ENCODE measurements around the gene ZNF160. TPM values are rescaled to one million over a fixed set of nuclear protein-coding genes. Genes with fewer than 3 reads are reported as not detected.
A peak's percentile ranks its signal among the peaks of the same experiment; 100 is the strongest.
"Not testable (repeated sequence)": the region's sequence is repeated elsewhere in the genome, so short reads cannot be mapped to it uniquely, and the experiment has no call there.

Gene ZNF160
- total and polyA plus RNA-seq, 2 donors (not counting 1 experiment from before 2014, with no cell fraction given) = 21.0 to 28.9 TPM

DNA sequence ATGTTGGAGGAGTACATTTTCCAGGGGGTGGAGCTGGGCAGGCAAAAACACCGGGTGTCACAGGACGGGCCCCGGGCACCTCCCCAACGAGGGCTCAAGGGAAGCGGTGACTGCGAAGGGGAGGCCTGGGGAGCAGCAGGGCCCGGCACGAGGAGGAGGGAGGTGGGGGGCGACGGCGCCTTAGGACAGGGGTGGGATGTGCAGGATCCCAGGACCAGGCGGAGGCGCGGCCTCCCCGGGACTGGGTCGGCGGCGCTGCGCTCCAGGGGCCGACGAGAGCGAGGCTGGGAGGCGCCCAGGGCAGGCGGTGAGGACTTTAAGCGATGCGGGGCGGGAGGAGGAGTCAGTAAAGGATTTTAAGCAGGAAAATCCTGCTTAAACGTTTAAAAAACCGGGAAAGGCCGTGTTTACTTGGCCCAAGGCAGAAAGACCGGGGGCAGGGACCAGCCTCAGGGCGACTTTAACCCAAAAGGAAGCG is 427 bp downstream of the ZNF160 start:
- Histone ChIP-seq H3K4me3 (replicated peaks in 1 of 4; ENCODE audit: control extremely low read depth in 1 of 4, insufficient read depth in 1 of 4, low read depth in 3 of 4, low read length in 4 of 4) (peak overlapping the region; percentile 80 to 99 (median 94)), H3K79me2 (ENCODE audit: control insufficient read depth, insufficient read depth, low read length) (peaks cover 27% of the 10 kb centered on the region), H4K20me1 (ENCODE audit: control insufficient read depth, extremely low read depth, insufficient read depth, low read length) (no peaks in the 10 kb centered on the region), H3K27ac (ENCODE audit: insufficient read depth, low read length) (peak overlapping the region; percentile 97), H3K9ac (ENCODE audit: insufficient read depth, low read length) (peak overlapping the region; percentile 92), H3K4me1 (ENCODE audit: control insufficient read depth, extremely low read depth, insufficient read depth, low read length) (no peaks in the 10 kb centered on the region), H3K36me3 (ENCODE audit: control insufficient read depth, insufficient read depth, low read length) (no peaks in the 10 kb centered on the region), H2AFZ (ENCODE audit: low read length) (peak overlapping the region; percentile 91), H3K4me2 (ENCODE audit: extremely low read depth, insufficient read depth, low read length) (peak overlapping the region; percentile 96), H3K27me3 (ENCODE audit: control insufficient read depth, insufficient read depth, low read length) (no peaks in the 10 kb centered on the region), H3K9me3 (ENCODE audit: control insufficient read depth, insufficient read depth, low read depth, low read length) (no peaks in the 10 kb centered on the region)
- TF ChIP-seq, protein P1, sequence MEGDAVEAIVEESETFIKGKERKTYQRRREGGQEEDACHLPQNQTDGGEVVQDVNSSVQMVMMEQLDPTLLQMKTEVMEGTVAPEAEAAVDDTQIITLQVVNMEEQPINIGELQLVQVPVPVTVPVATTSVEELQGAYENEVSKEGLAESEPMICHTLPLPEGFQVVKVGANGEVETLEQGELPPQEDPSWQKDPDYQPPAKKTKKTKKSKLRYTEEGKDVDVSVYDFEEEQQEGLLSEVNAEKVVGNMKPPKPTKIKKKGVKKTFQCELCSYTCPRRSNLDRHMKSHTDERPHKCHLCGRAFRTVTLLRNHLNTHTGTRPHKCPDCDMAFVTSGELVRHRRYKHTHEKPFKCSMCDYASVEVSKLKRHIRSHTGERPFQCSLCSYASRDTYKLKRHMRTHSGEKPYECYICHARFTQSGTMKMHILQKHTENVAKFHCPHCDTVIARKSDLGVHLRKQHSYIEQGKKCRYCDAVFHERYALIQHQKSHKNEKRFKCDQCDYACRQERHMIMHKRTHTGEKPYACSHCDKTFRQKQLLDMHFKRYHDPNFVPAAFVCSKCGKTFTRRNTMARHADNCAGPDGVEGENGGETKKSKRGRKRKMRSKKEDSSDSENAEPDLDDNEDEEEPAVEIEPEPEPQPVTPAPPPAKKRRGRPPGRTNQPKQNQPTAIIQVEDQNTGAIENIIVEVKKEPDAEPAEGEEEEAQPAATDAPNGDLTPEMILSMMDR (conservative IDR thresholded peaks at IDR 0.05 in 1 of 2, IDR thresholded peaks at IDR 0.05 in 1 of 2; ENCODE audit: low read depth in 1 of 2, low read length in 2 of 2) = no peak
- no peak for TF ChIP-seq EZH2 (IDR thresholded peaks at IDR 0.05; ENCODE audit: low read length, missing control alignments)
- peak; percentile 24 to 32 for DNase-seq (ENCODE audit: low read depth in 2 of 2)

DNA sequence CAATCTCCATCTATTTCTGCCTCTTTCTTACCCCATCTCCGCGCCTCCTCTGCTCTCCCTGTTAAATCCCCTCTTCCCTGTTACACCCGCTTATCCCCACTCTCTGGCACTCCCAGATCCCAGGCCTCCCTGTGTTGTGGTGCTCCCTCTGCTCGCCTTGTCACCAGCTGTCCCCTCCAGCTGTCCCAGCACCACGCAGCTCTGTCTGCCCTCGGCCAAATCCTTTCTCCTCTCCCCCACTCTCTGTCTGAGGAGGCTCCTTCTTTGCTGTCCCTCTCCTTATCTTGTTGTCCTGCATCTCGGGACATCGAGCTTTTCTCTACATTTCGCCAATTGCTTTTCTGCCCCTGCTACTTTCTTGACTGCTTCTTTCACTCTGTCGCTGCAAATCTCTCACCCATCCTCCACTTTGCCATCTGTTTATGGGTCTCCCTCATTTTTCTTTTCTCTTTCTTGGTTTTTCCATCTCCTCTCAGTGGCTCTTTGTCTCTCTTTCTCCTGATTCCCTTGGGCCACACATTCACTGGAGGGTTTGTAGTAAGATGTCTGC is 941 bp downstream of the ZNF160 start:
- no peak for DNase-seq (ENCODE audit: low read depth in 2 of 2)
- peak overlapping the region; percentile 96 for H3K4me2 ChIP-seq (ENCODE audit: extremely low read depth, insufficient read depth, low read length)
- no peaks in the 10 kb centered on the region for H3K9me3 ChIP-seq (ENCODE audit: control insufficient read depth, insufficient read depth, low read depth, low read length)
- H4K20me1 ChIP-seq (ENCODE audit: control insufficient read depth, extremely low read depth, insufficient read depth, low read length) = no peaks in the 10 kb centered on the region
- H2AFZ ChIP-seq (ENCODE audit: low read length) = no peak overlapping the region
- H3K27ac ChIP-seq (ENCODE audit: insufficient read depth, low read length) = peak overlapping the region; percentile 97
- H3K79me2 ChIP-seq (ENCODE audit: control insufficient read depth, insufficient read depth, low read length) = peaks cover 28% of the 10 kb centered on the region
- no peaks in the 10 kb centered on the region for H3K4me1 ChIP-seq (ENCODE audit: control insufficient read depth, extremely low read depth, insufficient read depth, low read length)
- H3K36me3 ChIP-seq (ENCODE audit: control insufficient read depth, insufficient read depth, low read length) = no peaks in the 10 kb centered on the region
- peak overlapping the region; percentile 92 for H3K9ac ChIP-seq (ENCODE audit: insufficient read depth, low read length)
- peak overlapping the region; percentile 80 to 99 (median 94) for H3K4me3 ChIP-seq (replicated peaks in 1 of 4; ENCODE audit: control extremely low read depth in 1 of 4, insufficient read depth in 1 of 4, low read depth in 3 of 4, low read length in 4 of 4)
- no peaks in the 10 kb centered on the region for H3K27me3 ChIP-seq (ENCODE audit: control insufficient read depth, insufficient read depth, low read length)
- TF ChIP-seq, protein P1 (conservative IDR thresholded peaks at IDR 0.05 in 1 of 2, IDR thresholded peaks at IDR 0.05 in 1 of 2; ENCODE audit: low read depth in 1 of 2, low read length in 2 of 2) = no peak
- no peak for TF ChIP-seq EZH2 (IDR thresholded peaks at IDR 0.05; ENCODE audit: low read length, missing control alignments)

DNA sequence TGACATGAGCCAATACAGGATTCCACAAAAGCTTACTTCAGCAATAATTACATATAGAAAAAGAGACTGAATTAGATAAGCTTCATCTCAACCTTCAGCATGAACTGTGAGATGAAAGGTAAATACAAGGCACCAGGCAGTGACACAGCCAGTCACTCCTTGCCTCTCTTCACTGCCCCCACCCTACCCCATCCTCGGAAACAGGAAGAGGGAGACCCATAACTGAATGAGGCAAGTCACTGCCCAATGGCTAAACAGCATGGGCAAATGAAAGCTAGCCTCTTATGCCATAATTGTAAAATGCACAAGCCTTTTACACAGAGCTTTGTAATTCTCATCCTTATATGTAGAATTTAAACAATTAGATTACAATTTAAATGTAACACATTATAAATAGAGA is 1.7 kb downstream of the ZNF160 start:
- Histone ChIP-seq H4K20me1 (ENCODE audit: control insufficient read depth, extremely low read depth, insufficient read depth, low read length) (no peaks in the 10 kb centered on the region), H3K27me3 (ENCODE audit: control insufficient read depth, insufficient read depth, low read length) (no peaks in the 10 kb centered on the region), H2AFZ (ENCODE audit: low read length) (no peak overlapping the region), H3K79me2 (ENCODE audit: control insufficient read depth, insufficient read depth, low read length) (peaks cover 28% of the 10 kb centered on the region), H3K36me3 (ENCODE audit: control insufficient read depth, insufficient read depth, low read length) (no peaks in the 10 kb centered on the region), H3K4me3 (replicated peaks in 1 of 4; ENCODE audit: control extremely low read depth in 1 of 4, insufficient read depth in 1 of 4, low read depth in 3 of 4, low read length in 4 of 4) (peak overlapping the region in 2 of 4 experiments; percentile 80 to 90), H3K4me2 (ENCODE audit: extremely low read depth, insufficient read depth, low read length) (peak overlapping the region; percentile 96), H3K4me1 (ENCODE audit: control insufficient read depth, extremely low read depth, insufficient read depth, low read length) (no peaks in the 10 kb centered on the region), H3K9ac (ENCODE audit: insufficient read depth, low read length) (no peak overlapping the region), H3K27ac (ENCODE audit: insufficient read depth, low read length) (no peak overlapping the region), H3K9me3 (ENCODE audit: control insufficient read depth, insufficient read depth, low read depth, low read length) (no peaks in the 10 kb centered on the region)
- TF ChIP-seq, protein P1 (conservative IDR thresholded peaks at IDR 0.05 in 1 of 2, IDR thresholded peaks at IDR 0.05 in 1 of 2; ENCODE audit: low read depth in 1 of 2, low read length in 2 of 2) = no peak
- no peak for TF ChIP-seq EZH2 (IDR thresholded peaks at IDR 0.05; ENCODE audit: low read length, missing control alignments)
- DNase-seq (ENCODE audit: low read depth in 2 of 2) = peak in 1 of 2 donors; percentile 7

DNA sequence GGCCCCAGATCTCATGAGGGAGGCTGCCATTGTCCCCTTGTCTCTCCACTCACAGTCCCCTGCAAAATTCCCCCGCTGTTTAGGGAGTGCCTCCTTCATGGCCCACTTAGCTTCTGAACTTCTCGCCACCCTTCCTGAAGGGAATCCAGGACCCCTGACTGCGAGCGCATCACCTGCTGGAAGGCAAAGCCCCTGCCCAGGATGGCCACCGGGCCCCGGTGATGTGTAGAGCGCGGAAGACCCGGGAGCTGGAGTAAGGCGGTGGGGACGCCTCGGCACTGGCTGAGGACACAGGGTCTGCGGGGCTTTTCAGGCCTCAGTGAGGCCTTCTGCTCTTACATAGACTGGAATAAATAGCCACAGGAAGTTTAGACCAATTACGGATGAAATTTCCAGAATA is 4.7 kb downstream of the ZNF160 start:
- not testable (repeated sequence) for H3K9ac ChIP-seq (ENCODE audit: insufficient read depth, low read length); H2AFZ ChIP-seq (ENCODE audit: low read length); H3K27me3 ChIP-seq (ENCODE audit: control insufficient read depth, insufficient read depth, low read length); DNase-seq (ENCODE audit: low read depth in 2 of 2); H3K4me2 ChIP-seq (ENCODE audit: extremely low read depth, insufficient read depth, low read length); H3K4me1 ChIP-seq (ENCODE audit: control insufficient read depth, extremely low read depth, insufficient read depth, low read length); H3K9me3 ChIP-seq (ENCODE audit: control insufficient read depth, insufficient read depth, low read depth, low read length); H3K27ac ChIP-seq (ENCODE audit: insufficient read depth, low read length); H3K4me3 ChIP-seq (replicated peaks in 1 of 4; ENCODE audit: control extremely low read depth in 1 of 4, insufficient read depth in 1 of 4, low read depth in 3 of 4, low read length in 4 of 4); H3K36me3 ChIP-seq (ENCODE audit: control insufficient read depth, insufficient read depth, low read length); H4K20me1 ChIP-seq (ENCODE audit: control insufficient read depth, extremely low read depth, insufficient read depth, low read length)
- H3K79me2 ChIP-seq (ENCODE audit: control insufficient read depth, insufficient read depth, low read length) = peaks cover 28% of the 10 kb centered on the region
